AG04449 (cell line): Measurements from ENCODE around the gene ECI1.

ENCODE experiments used
- CTCF ChIA-PET: fragments of 350-600 bp; formaldehyde crosslinking; extraction: SDS; loops from one replicate; lab custom pipeline; 2021; ENCODE audit warnings: antibody characterized with exemption; lab: Yijun Ruan, JAX
- POLR2A ChIA-PET: fragments of 400-600, 350-600 bp; formaldehyde crosslinking; extraction: SDS; loops from one replicate; lab custom pipeline; 2020; ENCODE audit warnings: antibody characterized with exemption, inconsistent platforms; lab: Yijun Ruan, JAX
- DNase-seq: peaks from one replicate; pipeline ENCODE4 v3.0.0-alpha.2; 2010; ENCODE audit warnings: low read depth, low spot score
- H3K4me3 ChIP-seq: 2 replicates; pipeline ENCODE4 v1.5.1; 2011; ENCODE audit warnings: low read depth, mild to moderate bottlenecking, control low read depth, low read length
- TF ChIP-seq, protein P1 (sequence below): IDR thresholded peaks from one replicate; pipeline ENCODE4 v1.5.1; 2011; ENCODE audit warnings: mild to moderate bottlenecking, moderate library complexity, low read length, control low read depth, inconsistent platforms; ENCODE audit not compliant: insufficient read depth; ENCODE audit errors: missing control alignments

The ECI1 gene

DNA sequence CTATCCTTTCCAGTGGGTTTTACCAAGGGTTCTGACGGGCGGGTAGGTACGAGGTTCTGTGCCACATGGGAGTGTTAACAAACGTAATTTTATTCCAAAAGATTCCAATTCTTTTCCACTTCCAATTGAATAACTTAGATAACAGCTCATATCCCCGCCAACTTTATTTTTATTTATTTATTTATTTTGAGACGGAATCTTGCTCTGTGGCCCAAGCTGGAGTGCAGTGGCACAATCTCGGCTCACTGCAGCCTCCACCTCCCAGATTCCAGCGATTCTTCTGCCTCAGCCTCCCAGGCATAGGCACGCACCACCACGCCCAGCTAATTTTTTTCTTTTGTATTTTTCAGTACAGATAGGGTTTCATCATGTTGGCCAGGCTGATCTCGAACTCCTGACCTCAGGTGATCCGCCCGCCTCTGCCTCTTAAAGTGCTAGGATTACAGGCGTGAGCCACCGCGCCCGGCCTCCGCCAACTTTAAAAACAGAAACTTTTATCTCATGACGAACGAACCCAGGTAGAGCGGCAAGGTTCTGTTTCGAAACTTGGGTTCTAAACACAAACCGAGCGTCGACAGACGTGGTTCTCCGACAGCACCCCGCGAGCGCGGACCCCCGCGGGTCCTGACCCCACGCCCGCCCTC lies 613 bp downstream of the ECI1 start:
- TF ChIP-seq, protein P1, sequence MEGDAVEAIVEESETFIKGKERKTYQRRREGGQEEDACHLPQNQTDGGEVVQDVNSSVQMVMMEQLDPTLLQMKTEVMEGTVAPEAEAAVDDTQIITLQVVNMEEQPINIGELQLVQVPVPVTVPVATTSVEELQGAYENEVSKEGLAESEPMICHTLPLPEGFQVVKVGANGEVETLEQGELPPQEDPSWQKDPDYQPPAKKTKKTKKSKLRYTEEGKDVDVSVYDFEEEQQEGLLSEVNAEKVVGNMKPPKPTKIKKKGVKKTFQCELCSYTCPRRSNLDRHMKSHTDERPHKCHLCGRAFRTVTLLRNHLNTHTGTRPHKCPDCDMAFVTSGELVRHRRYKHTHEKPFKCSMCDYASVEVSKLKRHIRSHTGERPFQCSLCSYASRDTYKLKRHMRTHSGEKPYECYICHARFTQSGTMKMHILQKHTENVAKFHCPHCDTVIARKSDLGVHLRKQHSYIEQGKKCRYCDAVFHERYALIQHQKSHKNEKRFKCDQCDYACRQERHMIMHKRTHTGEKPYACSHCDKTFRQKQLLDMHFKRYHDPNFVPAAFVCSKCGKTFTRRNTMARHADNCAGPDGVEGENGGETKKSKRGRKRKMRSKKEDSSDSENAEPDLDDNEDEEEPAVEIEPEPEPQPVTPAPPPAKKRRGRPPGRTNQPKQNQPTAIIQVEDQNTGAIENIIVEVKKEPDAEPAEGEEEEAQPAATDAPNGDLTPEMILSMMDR: no peak
- no peak for DNase-seq
- H3K4me3 ChIP-seq: peak overlapping the region; percentile 70
- CTCF ChIA-PET: interaction anchor here (1.0 to 6.1 kb wide), 13 partner anchors 9 to 263 kb away, joined by 3 to 44 read pairs (median 4); partner anchors contain the start of gene ATP6V0C
- POLR2A ChIA-PET: interaction anchor here (1.0 to 1.7 kb wide), 6 partner anchors 9 to 36 kb away, joined by 4 to 7 read pairs (median 6); partner anchors contain the start of genes DNASE1L2 and PGP

- ChIA-PET POLR2A (no interaction called here), CTCF (no interaction called here)
- DNase-seq: no peak
- TF ChIP-seq, protein P1: no peak
- no peak overlapping the region for H3K4me3 ChIP-seq
These were observed 5.0 kb downstream of the ECI1 start for GRCh38 chr16:2246301-2246885.

DNA sequence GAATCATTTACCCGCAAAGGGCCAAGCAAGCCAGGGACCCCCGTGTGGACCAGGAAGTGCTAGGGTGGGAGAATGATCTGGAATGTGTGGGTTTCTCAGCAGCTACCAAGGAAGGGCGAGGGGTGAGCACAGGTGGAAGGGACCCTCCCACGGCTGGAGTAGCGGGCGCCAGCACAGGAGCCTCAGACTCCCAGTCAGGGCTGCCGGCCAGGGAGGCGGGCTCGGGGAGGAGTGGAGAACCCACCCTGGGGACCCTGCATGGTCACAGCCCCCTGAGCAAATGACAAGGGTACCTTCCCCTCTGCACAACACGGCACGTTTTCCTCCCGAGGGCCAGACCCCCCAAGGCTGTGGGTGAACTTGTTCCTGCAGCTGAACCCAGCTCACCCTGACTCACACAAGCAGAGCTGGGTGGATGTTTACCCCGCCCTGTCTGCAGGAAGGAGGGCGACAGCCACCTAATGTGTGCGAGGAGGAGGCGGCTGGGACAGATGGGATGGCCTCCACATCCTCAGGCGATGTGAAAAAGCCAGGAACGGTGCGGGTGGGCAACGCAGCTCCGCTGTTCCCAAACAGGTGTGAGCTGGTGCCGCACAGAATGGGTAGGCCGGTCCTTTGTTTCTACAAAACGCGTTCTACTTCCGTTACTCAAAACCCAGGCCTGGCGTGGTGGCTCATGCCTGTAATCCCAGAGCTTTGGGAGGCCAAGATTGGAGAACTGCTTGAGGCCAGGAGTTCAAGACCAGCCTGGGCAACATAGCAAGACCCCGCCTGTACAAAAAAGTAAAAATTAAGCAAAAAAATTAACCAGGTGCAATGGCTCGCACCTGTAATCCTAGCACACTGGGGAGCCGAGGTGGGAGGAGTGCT lies 6.2 kb downstream of the ECI1 start:
- no peak for DNase-seq
- TF ChIP-seq, protein P1: no peak
- POLR2A ChIA-PET: no interaction called here
- CTCF ChIA-PET: no interaction called here
- H3K4me3 ChIP-seq: no peak overlapping the region

DNA sequence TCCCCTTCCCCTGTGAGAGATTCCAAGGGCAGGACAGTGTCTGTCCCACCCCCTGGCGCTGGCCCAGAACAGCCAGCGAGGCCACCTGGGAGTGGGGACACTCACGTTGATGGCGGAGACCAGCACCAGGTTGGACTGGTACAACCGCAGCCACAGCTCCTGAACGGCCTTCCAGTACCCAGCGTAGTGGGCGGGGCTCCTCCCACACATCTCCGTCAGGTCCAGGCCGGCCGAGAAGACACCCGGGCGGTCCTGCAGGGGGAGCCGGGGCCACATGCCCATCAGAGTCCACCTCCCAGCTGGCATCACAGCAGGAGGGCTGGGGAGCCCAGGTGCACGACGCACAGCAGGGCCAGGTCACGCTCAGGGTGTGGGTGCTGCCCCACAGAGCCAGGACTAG lies 7.1 kb downstream of the ECI1 start:
- POLR2A ChIA-PET: no interaction called here
- DNase-seq: no peak
- TF ChIP-seq, protein P1: no peak
- no peak overlapping the region for H3K4me3 ChIP-seq
- CTCF ChIA-PET: no interaction called here

DNA sequence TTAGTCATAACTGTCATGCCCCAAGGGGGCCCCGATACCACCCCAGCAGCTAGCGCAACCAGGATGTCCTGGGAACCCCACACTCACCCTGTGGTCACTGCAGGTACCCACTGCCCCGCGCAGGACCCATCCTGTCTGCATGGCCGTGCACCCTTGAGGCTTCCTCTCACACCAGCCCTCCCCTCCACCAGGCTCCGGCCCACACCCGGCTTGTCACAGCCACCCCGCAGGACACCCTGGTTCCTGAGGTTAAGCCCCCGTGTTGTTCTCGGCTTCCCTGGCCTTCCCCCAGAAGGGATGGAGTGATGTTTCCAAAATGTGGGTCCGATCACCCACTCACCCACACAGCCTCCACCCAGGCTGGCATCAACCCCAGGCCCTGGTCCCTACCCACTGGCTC lies 7.6 kb downstream of the ECI1 start:
- DNase-seq: no peak
- TF ChIP-seq, protein P1: no peak
- H3K4me3 ChIP-seq: no peak overlapping the region
- CTCF ChIA-PET: no interaction called here
- POLR2A ChIA-PET: no interaction called here

DNA sequence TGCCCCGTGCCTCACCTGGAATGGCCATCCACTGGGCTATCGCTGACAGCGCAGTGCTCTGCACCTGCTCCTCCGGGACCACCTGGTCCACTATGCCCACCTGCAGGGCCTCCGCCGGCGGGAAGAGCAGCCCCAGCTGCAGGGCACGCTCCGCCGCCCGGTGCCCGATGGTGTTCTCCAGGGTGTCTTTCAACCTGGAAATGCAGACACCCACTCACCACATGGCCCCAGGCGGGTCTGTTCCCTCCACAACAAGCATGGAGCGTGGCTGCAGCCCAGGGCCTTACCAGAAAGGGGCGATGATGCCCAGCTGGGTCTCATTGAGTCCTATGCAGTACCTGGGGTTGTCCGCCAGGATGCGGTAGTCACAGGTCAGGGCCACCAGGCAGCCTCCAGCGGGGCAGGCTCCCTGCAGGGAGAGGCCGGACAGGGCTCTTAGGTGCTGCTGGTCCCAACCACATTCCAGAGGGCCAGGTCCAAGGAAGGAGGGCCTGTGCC lies 8.3 kb downstream of the ECI1 start:
- DNase-seq: no peak
- no peak overlapping the region for H3K4me3 ChIP-seq
- TF ChIP-seq, protein P1: no peak
- POLR2A ChIA-PET: no interaction called here
- CTCF ChIA-PET: no interaction called here
